Astrocyte (in vitro differentiated cells and primary cell): Measurements from ENCODE around the gene SEPSECS. TPM values are rescaled to one million over a fixed set of nuclear protein-coding genes. Genes with fewer than 3 reads are reported as not detected.

Experiments
- DNase-seq: peaks from one replicate; pipeline ENCODE4 v3.0.0-alpha.2; 2010; ENCODE audit warnings: low read depth
- FAIRE-seq: peaks from 2 replicates; lab custom pipeline; 2011; peaks lifted over from hg19 to GRCh38; lab: Jason Lieb, UNC
- H2AFZ ChIP-seq: 2 replicates; pipeline ENCODE4 v1.6.0; 2012; ENCODE audit warnings: low read depth, low read length, inconsistent platforms
- H3K27ac ChIP-seq: 2 replicates; pipeline ENCODE4 v1.5.1; 2011; ENCODE audit warnings: low read depth, low read length, inconsistent platforms
- H3K27me3 ChIP-seq: 2 replicates; pipeline ENCODE4 v1.6.0; 2011; ENCODE audit warnings: low read length, inconsistent platforms; ENCODE audit not compliant: insufficient read depth
- H3K36me3 ChIP-seq: 2 replicates; pipeline ENCODE4 v1.5.1; 2011; ENCODE audit warnings: low read length, inconsistent platforms; ENCODE audit not compliant: insufficient read depth
- H3K4me1 ChIP-seq: 2 replicates; pipeline ENCODE4 v1.5.1; 2011; ENCODE audit warnings: low read length, inconsistent platforms; ENCODE audit not compliant: insufficient read depth
- H3K4me2 ChIP-seq: 2 replicates; pipeline ENCODE4 v1.6.0; 2012; ENCODE audit warnings: low read length, inconsistent platforms
- H3K4me3 ChIP-seq: 2 replicates; pipeline ENCODE4 v1.5.1; 2011; ENCODE audit warnings: low read depth, mild to moderate bottlenecking, low read length, inconsistent platforms; ENCODE audit not compliant: insufficient read depth
- H3K79me2 ChIP-seq: 2 replicates; pipeline ENCODE4 v1.6.0; 2012; ENCODE audit warnings: mild to moderate bottlenecking, low read length, inconsistent platforms; ENCODE audit not compliant: insufficient read depth
- H3K9ac ChIP-seq: 2 replicates; pipeline ENCODE4 v1.6.0; 2012; ENCODE audit warnings: mild to moderate bottlenecking, low read length, inconsistent platforms
- H3K9me3 ChIP-seq: 2 replicates; pipeline ENCODE4 v1.5.1; 2012; ENCODE audit warnings: low read depth, mild to moderate bottlenecking, low read length, inconsistent platforms; ENCODE audit not compliant: insufficient read depth
- H4K20me1 ChIP-seq: 2 replicates; pipeline ENCODE4 v1.6.0; 2012; ENCODE audit warnings: low read length, inconsistent platforms; ENCODE audit not compliant: insufficient read depth
- H3K27ac Mint-ChIP-seq: one replicate; pipeline ENCODE4 v1.8.0; 2021; ENCODE audit warnings: mild to moderate bottlenecking, mixed read lengths; ENCODE audit not compliant: unreplicated experiment
- H3K27me3 Mint-ChIP-seq: one replicate; pipeline ENCODE4 v1.8.0; 2021; ENCODE audit warnings: low read depth, mixed read lengths; ENCODE audit not compliant: unreplicated experiment
- H3K36me3 Mint-ChIP-seq: one replicate; pipeline ENCODE4 v1.8.0; 2021; ENCODE audit warnings: low read depth, mixed read lengths; ENCODE audit not compliant: unreplicated experiment
- H3K4me1 Mint-ChIP-seq: one replicate; pipeline ENCODE4 v1.8.0; 2021; ENCODE audit warnings: low read depth, mixed read lengths; ENCODE audit not compliant: unreplicated experiment
- H3K4me3 Mint-ChIP-seq: one replicate; pipeline ENCODE4 v1.8.0; 2021; ENCODE audit warnings: mild to moderate bottlenecking, moderate library complexity, mixed read lengths; ENCODE audit not compliant: unreplicated experiment
- H3K9me3 Mint-ChIP-seq: one replicate; pipeline ENCODE4 v1.8.0; 2021; ENCODE audit warnings: mild to moderate bottlenecking, mixed read lengths; ENCODE audit not compliant: unreplicated experiment
- EZH2 ChIP-seq: IDR thresholded peaks from 2 replicates; pipeline ENCODE4 v1.6.1; 2012; ENCODE audit warnings: mild to moderate bottlenecking, low read length, inconsistent platforms; ENCODE audit not compliant: insufficient read depth
- total RNA-seq: library from RNA; stranded (reverse); gene quantifications from 2 replicates; pipeline ENCODE4 v1.2.1, GENCODE V29; 2021
- TF ChIP-seq, protein P1 (sequence below): IDR thresholded peaks from 2 replicates; pipeline ENCODE4 v1.5.1; 2011; ENCODE audit warnings: low read depth, mild to moderate bottlenecking, inconsistent platforms, low read length, moderate library complexity; ENCODE audit not compliant: insufficient read depth

Gene SEPSECS
- total RNA-seq, 1 donor from 2014 or later: 4.2 TPM

DNA sequence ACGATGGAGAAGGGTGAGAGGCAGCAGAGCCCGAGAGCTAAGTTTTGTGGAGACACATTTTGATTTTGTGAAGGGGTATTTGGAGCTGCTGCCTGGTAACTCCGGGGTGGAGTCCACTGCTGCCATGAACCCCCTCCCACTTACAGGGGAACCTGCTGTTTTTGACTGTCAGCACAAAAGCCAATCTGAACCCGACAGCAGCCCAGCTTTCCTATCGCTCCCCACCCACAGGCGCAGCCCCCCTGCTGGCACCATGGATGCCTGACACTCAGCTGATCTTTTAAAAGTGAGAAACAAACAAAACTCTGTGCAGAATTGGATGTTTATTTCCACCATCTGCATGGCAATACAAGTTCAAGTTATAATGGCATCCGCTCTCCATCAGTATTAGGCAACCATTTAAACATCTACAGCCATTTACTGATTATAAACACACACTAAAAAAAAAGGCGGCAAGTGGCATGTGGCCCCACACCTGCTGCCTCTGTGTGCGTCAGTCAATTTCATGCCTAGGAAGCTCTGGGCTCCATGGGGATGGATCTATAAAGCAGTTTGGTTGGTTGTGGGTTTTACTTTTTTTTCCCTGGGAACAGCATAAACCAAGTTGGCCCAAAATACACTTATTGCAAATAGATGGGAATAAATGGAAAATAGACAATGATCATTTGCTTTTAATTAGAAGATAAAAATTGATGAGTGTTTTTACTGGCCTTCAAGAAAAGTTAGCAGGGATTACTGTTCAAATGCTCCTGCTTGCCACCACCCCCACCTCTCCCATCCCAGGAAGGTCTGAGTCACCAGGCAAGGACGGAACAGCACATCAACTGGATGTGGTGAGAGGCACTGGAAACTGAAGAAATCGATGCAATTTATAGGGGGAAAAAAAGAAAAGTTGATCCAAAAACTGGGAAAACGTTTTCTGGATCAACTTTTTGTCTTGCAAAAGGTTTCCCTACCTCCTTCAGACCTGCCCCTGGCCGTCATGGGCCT, 46.0 kb downstream of the SEPSECS start:
- no peaks in the 10 kb centered on the region for H4K20me1 ChIP-seq
- no peaks in the 10 kb centered on the region for H3K36me3 Mint-ChIP-seq
- H3K4me3 ChIP-seq: no peak overlapping the region
- H3K27ac Mint-ChIP-seq: no peak overlapping the region
- no peaks in the 10 kb centered on the region for H3K27me3 ChIP-seq
- DNase-seq (peak; percentile 65), FAIRE-seq (peak; percentile 23)
- H3K9me3 Mint-ChIP-seq: peaks cover 3% of the 10 kb centered on the region
- no peak overlapping the region for H2AFZ ChIP-seq
- H3K4me1 Mint-ChIP-seq: peaks cover 11% of the 10 kb centered on the region
- no peaks in the 10 kb centered on the region for H3K9me3 ChIP-seq
- H3K4me3 Mint-ChIP-seq: no peak overlapping the region
- H3K27ac ChIP-seq: no peak overlapping the region
- H3K27me3 Mint-ChIP-seq: peaks cover 11% of the 10 kb centered on the region
- no peaks in the 10 kb centered on the region for H3K79me2 ChIP-seq
- H3K9ac ChIP-seq: no peak overlapping the region
- H3K4me2 ChIP-seq: peak overlapping the region; percentile 41
- H3K36me3 ChIP-seq: no peaks in the 10 kb centered on the region
- no peak for TF ChIP-seq EZH2
- TF ChIP-seq, protein P1, sequence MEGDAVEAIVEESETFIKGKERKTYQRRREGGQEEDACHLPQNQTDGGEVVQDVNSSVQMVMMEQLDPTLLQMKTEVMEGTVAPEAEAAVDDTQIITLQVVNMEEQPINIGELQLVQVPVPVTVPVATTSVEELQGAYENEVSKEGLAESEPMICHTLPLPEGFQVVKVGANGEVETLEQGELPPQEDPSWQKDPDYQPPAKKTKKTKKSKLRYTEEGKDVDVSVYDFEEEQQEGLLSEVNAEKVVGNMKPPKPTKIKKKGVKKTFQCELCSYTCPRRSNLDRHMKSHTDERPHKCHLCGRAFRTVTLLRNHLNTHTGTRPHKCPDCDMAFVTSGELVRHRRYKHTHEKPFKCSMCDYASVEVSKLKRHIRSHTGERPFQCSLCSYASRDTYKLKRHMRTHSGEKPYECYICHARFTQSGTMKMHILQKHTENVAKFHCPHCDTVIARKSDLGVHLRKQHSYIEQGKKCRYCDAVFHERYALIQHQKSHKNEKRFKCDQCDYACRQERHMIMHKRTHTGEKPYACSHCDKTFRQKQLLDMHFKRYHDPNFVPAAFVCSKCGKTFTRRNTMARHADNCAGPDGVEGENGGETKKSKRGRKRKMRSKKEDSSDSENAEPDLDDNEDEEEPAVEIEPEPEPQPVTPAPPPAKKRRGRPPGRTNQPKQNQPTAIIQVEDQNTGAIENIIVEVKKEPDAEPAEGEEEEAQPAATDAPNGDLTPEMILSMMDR: no peak
- no peaks in the 10 kb centered on the region for H3K4me1 ChIP-seq

DNA sequence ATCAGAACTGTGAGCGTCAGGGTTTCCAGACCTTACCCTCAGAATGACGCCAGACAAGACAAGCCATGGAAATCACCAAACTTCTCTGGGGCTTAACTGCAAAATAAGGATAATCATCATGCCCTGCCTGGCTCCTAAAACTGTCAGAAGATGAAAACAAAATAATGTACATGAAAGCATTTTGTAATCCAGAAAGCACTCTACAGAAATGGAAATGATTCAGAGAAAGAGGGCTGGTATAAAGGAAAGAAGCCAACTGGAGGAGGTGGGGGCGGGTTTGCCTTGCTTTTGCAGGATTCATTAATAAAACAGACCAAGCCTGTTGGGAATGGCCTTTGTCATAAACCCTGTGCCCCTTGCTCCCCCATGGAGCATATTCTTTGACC, 47.3 kb downstream of the SEPSECS start:
- no peaks in the 10 kb centered on the region for H3K79me2 ChIP-seq
- DNase-seq (no peak), FAIRE-seq (no peak)
- H3K9me3 ChIP-seq: no peaks in the 10 kb centered on the region
- no peak overlapping the region for H3K9ac ChIP-seq
- peaks cover 11% of the 10 kb centered on the region for H3K4me1 Mint-ChIP-seq
- no peak overlapping the region for H3K27ac ChIP-seq
- H3K27me3 Mint-ChIP-seq: peaks cover 11% of the 10 kb centered on the region
- no peak for TF ChIP-seq EZH2
- TF ChIP-seq, protein P1: no peak
- no peaks in the 10 kb centered on the region for H3K36me3 Mint-ChIP-seq
- peaks cover 5% of the 10 kb centered on the region for H3K9me3 Mint-ChIP-seq
- no peaks in the 10 kb centered on the region for H3K27me3 ChIP-seq
- no peak overlapping the region for H2AFZ ChIP-seq
- no peak overlapping the region for H3K4me3 Mint-ChIP-seq
- no peaks in the 10 kb centered on the region for H3K36me3 ChIP-seq
- H4K20me1 ChIP-seq: no peaks in the 10 kb centered on the region
- H3K4me2 ChIP-seq: no peak overlapping the region
- no peak overlapping the region for H3K27ac Mint-ChIP-seq
- no peaks in the 10 kb centered on the region for H3K4me1 ChIP-seq
- no peak overlapping the region for H3K4me3 ChIP-seq
